Right lobe of liver (tissue), 6 donors: ENCODE results near the gene ARL8B. TPM values are rescaled to one million over a fixed set of nuclear protein-coding genes. Genes with fewer than 3 reads are reported as not detected.

Experiments
- ATAC-seq, 4 donors: fragments of 200-7000 bp; cut with Tn5 transposase; one replicate each; pipeline ENCODE4 v1.9.1; 2020; ENCODE audit warnings: mild to moderate bottlenecking in 4 of 4, moderate library complexity in 4 of 4
- DNase-seq, 3 donors: peaks; one replicate each; pipeline ENCODE4 v3.0.0-alpha.2; 2020
- H3K27ac ChIP-seq, 3 donors: fragments of 200-600 bp; one replicate each; pipeline ENCODE4 v1.8.0; 2022
- H3K27me3 ChIP-seq, 2 donors: fragments of 200-600 bp; one replicate each; pipeline ENCODE4 v1.8.0; 2022
- H3K36me3 ChIP-seq, 4 donors: fragments of 200-600 bp; sonication (generic) in 1 of 4; one replicate each; pipeline versions ENCODE4 v1.5.1 to v1.8.0; 2017 to 2022; ENCODE audit warnings: control low read depth in 1 of 4
- H3K4me1 ChIP-seq, 4 donors: fragments of 200-600 bp; sonication (generic) in 1 of 4; one replicate each; pipeline versions ENCODE4 v1.5.1 to v1.8.0; 2017 to 2022; ENCODE audit warnings: control low read depth in 1 of 4
- H3K4me3 ChIP-seq, 3 donors: fragments of 200-600 bp; one replicate each; pipeline ENCODE4 v1.8.0; 2022
- H3K9me3 ChIP-seq, 4 donors: fragments of 200-600 bp; sonication (generic) in 1 of 4; one replicate each; pipeline versions ENCODE4 v1.5.1 to v1.8.0; 2017 to 2022; ENCODE audit warnings: control low read depth in 1 of 4
- POLR2A ChIP-seq: fragments of 450-650 bp; IDR thresholded peaks from one replicate; pipeline ENCODE4 v1.6.1; 2017; ENCODE audit warnings: antibody characterized with exemption, mild to moderate bottlenecking
- WGBS: methylation state at CpG from one replicate; pipeline ENCODE4 v1.1.6; 2018; ENCODE audit warnings: low coverage, low lambda C conversion rate; ENCODE audit not compliant: insufficient coverage; ENCODE audit errors: missing lambda C conversion rate; 5-methylcytosine and 5-hydroxymethylcytosine counted together
- intact Hi-C, 2 donors: fragments of 100-400 bp; cut with DNase I; formaldehyde crosslinking; loops; one replicate each; pipeline versions ENCODE4 v1.11.2 to v1.14.1; 2022
- total RNA-seq, 6 experiments: library from RNA; depleted of rRNA in 2 of 6; stranded (reverse); fragments of >200 nt in 2 of 6; fragmentation: NEBNext Ultra II Directional in 3 of 6; extraction: Animal tissue kit (Norgen Biotek cat#: 25700) in 3 of 6; gene quantifications; one replicate each; pipeline versions ENCODE4 v1.1.0 to v1.2.4, GENCODE V29; 2016 to 2023
- TF ChIP-seq, protein P1 (sequence below), 4 donors: fragments of 200-600 bp in 3 of 4; fragments of 450-650 bp in 1 of 4; IDR thresholded peaks; one replicate each; pipeline versions ENCODE4 v1.5.1 to v1.8.0; 2016 to 2022; ENCODE audit warnings: antibody characterized with exemption in 4 of 4, mild to moderate bottlenecking in 2 of 4
- donor health status: DM: no; HTN: yes; CAD: no.
- donor health status: DM: no; HTN: no; CAD: no.
- donor health status: DM: no; HTN: no; CAD: no.
- donor health status: DM: no; HTN: yes; CAD: no.
- donor health status: DM: no; HTN: yes; CAD: no.

ARL8B gene
- total RNA-seq, 6 experiments from 2014 or later = 20.0 to 33.1 (median 26.7) TPM

- 90% methylated on average over 3 of the region's 3 CpGs for WGBS
- TF ChIP-seq, protein P1, sequence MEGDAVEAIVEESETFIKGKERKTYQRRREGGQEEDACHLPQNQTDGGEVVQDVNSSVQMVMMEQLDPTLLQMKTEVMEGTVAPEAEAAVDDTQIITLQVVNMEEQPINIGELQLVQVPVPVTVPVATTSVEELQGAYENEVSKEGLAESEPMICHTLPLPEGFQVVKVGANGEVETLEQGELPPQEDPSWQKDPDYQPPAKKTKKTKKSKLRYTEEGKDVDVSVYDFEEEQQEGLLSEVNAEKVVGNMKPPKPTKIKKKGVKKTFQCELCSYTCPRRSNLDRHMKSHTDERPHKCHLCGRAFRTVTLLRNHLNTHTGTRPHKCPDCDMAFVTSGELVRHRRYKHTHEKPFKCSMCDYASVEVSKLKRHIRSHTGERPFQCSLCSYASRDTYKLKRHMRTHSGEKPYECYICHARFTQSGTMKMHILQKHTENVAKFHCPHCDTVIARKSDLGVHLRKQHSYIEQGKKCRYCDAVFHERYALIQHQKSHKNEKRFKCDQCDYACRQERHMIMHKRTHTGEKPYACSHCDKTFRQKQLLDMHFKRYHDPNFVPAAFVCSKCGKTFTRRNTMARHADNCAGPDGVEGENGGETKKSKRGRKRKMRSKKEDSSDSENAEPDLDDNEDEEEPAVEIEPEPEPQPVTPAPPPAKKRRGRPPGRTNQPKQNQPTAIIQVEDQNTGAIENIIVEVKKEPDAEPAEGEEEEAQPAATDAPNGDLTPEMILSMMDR (IDR thresholded peaks at IDR 0.05) = no peak
- TF ChIP-seq POLR2A = no peak
- intact Hi-C loops = no loop called here
- Histone ChIP-seq H3K27ac (no peak overlapping the region), H3K36me3 (no peaks in the 10 kb centered on the region), H3K4me1 (peaks cover 0 to 30% (median 17%) of the 10 kb centered on the region in 4 donors), H3K9me3 (no peaks in the 10 kb centered on the region), H3K4me3 (no peak overlapping the region), H3K27me3 (no peaks in the 10 kb centered on the region)
- ATAC-seq (no peak), DNase-seq (no peak)
Measured at GRCh38 chr3:5134499-5134898, 12.4 kb downstream of the ARL8B start.

- ATAC-seq = peak; percentile 59 to 80 (median 76)
Measured at GRCh38 chr3:5136211-5136918, 14.3 kb downstream of the ARL8B start.

GRCh38 chr3:5136919-5137429 is 14.9 kb downstream of the ARL8B start:
- ATAC-seq = peak in 3 of 4 donors; percentile 7 to 54 (median 23)
- TF ChIP-seq POLR2A = no peak
- TF ChIP-seq, protein P1 (IDR thresholded peaks at IDR 0.05) = no peak
- Histone ChIP-seq H3K36me3 (no peaks in the 10 kb centered on the region), H3K4me3 (no peak overlapping the region), H3K27ac (peak overlapping the region in 1 of 3 donors; percentile 1), H3K9me3 (no peaks in the 10 kb centered on the region), H3K4me1 (peaks cover 0 to 31% (median 17%) of the 10 kb centered on the region in 4 donors), H3K27me3 (no peaks in the 10 kb centered on the region)
- 48% methylated on average over 2 of the region's 2 CpGs for WGBS
- no peak for DNase-seq
- intact Hi-C loops = no loop called here

More at GRCh38 chr3:5136211-5136918, 14.3 kb downstream of the ARL8B start:
- WGBS = 37% methylated on average over 6 of the region's 6 CpGs
- no peaks in the 10 kb centered on the region for H3K27me3 ChIP-seq
- no peaks in the 10 kb centered on the region for H3K9me3 ChIP-seq
- DNase-seq = no peak
- H3K27ac ChIP-seq = no peak overlapping the region
- H3K36me3 ChIP-seq = no peaks in the 10 kb centered on the region
- TF ChIP-seq, protein P1 (IDR thresholded peaks at IDR 0.05) = peak; percentile 25 to 57 (median 48)
- TF ChIP-seq POLR2A = no peak
- H3K4me3 ChIP-seq = no peak overlapping the region
- intact Hi-C loops = no loop called here
- H3K4me1 ChIP-seq = peaks cover 0 to 31% (median 17%) of the 10 kb centered on the region in 4 donors

DNA sequence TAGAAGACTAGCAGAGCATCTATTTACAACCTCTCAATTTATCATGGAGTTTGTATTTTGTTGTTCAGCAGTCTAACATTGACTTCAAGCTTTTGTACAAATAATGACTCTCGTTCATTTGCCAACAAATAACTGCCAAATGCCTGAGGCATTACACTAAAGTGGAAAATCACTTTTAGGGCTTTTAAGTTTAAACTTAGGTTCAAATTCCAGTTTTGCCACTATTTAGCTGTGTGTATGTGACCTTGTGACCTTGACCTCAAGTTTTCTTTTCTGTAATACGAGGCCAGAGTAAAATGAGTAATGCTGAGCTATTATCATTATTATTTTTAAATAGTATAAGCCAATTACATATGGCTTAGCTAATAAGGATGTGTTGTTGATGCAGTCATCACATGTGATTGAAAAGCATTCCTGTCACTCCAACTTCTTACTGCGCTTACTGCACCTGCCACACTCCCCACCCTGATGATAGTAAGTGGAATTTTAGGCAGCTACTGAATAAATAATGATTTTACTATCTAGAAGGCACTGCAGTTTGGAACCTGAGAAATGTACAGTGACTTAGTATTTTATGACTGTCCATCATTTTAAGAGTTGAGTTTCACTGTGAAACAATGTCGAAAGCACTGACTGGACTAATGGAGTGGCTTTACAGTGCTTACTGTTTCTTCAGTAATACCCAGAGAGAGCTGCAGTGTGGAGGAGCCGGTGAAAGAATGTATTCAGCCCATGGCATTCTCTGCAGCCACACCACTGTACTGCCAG is 16.3 kb downstream of the ARL8B start:
- H3K9me3 ChIP-seq = no peaks in the 10 kb centered on the region
- no peaks in the 10 kb centered on the region for H3K27me3 ChIP-seq
- no peak for DNase-seq
- intact Hi-C loops = no loop called here
- WGBS = 33% methylated on average over 5 of the region's 5 CpGs
- no peak for TF ChIP-seq POLR2A
- TF ChIP-seq, protein P1 (IDR thresholded peaks at IDR 0.05) = no peak
- no peak overlapping the region for H3K4me3 ChIP-seq
- H3K27ac ChIP-seq = peak overlapping the region in 2 of 3 donors; percentile 48 to 49
- H3K4me1 ChIP-seq = peaks cover 0 to 31% (median 17%) of the 10 kb centered on the region in 4 donors
- no peaks in the 10 kb centered on the region for H3K36me3 ChIP-seq
- ATAC-seq = peak; percentile 56 to 75 (median 68)
